Measurements from ENCODE around the gene SEC11C.

Gene SEC11C

DNA sequence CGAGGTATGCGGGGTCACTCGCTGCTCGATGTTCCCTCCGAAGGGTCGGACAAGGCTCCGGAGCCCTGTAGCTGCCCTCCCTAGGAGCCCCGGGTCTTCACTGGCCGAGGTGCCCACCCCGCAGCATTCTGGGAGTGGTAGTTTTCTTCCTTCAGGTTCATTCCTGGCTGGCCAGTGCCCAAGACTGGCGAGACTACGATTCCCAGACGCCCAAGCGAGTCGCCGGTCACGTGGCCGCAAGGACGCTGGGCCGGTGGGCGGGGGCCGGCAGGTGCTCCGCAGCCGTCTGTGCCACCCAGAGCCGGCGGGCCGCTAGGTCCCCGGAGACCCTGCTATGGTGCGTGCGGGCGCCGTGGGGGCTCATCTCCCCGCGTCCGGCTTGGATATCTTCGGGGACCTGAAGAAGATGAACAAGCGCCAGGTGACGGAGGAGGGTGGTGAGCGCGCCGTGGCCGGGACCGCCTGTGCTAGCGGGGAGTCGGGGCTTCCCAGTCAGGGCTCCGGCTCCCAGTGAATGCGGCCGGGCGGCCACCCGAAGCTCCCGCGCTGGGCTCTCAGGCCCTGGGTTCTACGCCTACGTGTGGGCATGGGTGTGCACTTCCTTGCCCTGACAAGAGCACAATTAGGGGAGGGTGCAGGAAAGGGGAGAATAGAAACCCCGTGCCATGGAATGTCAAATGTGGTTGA lies at the start of gene SEC11C:
SEC11C (plus strand) TSS at position 270 of the 687 bp plus-strand sequence; CDS start at position 335, 65 bp downstream.
- peaks cover 15% of the 10 kb centered on the region for H4K20me1 ChIP-seq (ENCODE audit: insufficient read depth, low read length)
- H3K4me3 ChIP-seq (ENCODE audit: low read length) = peak within 1 kb of the TSS; percentile 81
- peaks cover 51% of the 10 kb centered on the region for H3K4me1 ChIP-seq (ENCODE audit: low read length)
- H3K27me3 ChIP-seq (ENCODE audit: low read depth, low read length) = no peaks in the 10 kb centered on the region
- peak within 1 kb of the TSS; percentile 94 for H3K9ac ChIP-seq (ENCODE audit: low read length)
- H3K79me2 ChIP-seq (ENCODE audit: low read length) = peaks cover 52% of the 10 kb centered on the region
- peak within 1 kb of the TSS; percentile 71 for H2AFZ ChIP-seq (ENCODE audit: low read depth, low read length)
- peak within 1 kb of the TSS; percentile 88 for H3K27ac ChIP-seq (ENCODE audit: low read length)
- peaks cover 5% of the 10 kb centered on the region for H3K36me3 ChIP-seq (replicated peaks; ENCODE audit: low read depth, low read length)
- peak within 1 kb of the TSS; percentile 78 for H3K4me2 ChIP-seq (ENCODE audit: low read length)
- TF ChIP-seq EZH2phosphoT487 (IDR thresholded peaks at IDR 0.05; ENCODE audit: low read depth) = no peak
- TF ChIP-seq, protein P1, sequence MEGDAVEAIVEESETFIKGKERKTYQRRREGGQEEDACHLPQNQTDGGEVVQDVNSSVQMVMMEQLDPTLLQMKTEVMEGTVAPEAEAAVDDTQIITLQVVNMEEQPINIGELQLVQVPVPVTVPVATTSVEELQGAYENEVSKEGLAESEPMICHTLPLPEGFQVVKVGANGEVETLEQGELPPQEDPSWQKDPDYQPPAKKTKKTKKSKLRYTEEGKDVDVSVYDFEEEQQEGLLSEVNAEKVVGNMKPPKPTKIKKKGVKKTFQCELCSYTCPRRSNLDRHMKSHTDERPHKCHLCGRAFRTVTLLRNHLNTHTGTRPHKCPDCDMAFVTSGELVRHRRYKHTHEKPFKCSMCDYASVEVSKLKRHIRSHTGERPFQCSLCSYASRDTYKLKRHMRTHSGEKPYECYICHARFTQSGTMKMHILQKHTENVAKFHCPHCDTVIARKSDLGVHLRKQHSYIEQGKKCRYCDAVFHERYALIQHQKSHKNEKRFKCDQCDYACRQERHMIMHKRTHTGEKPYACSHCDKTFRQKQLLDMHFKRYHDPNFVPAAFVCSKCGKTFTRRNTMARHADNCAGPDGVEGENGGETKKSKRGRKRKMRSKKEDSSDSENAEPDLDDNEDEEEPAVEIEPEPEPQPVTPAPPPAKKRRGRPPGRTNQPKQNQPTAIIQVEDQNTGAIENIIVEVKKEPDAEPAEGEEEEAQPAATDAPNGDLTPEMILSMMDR (IDR thresholded peaks at IDR 0.05; ENCODE audit: low read depth, low read length) = no peak
- H3K9me3 ChIP-seq (ENCODE audit: insufficient read depth, low read length) = no peaks in the 10 kb centered on the region

- Histone ChIP-seq H3K27me3 (ENCODE audit: low read depth, low read length) (no peaks in the 10 kb centered on the region), H4K20me1 (ENCODE audit: insufficient read depth, low read length) (no peaks in the 10 kb centered on the region), H3K4me1 (ENCODE audit: low read length) (peaks cover 72% of the 10 kb centered on the region), H3K9ac (ENCODE audit: low read length) (no peak overlapping the region), H3K4me2 (ENCODE audit: low read length) (no peak overlapping the region), H3K36me3 (replicated peaks; ENCODE audit: low read depth, low read length) (no peaks in the 10 kb centered on the region), H2AFZ (ENCODE audit: low read depth, low read length) (no peak overlapping the region), H3K79me2 (ENCODE audit: low read length) (no peaks in the 10 kb centered on the region), H3K9me3 (ENCODE audit: insufficient read depth, low read length) (no peaks in the 10 kb centered on the region), H3K4me3 (ENCODE audit: low read length) (no peak overlapping the region), H3K27ac (ENCODE audit: low read length) (no peak overlapping the region)
- no peak for TF ChIP-seq EZH2phosphoT487 (IDR thresholded peaks at IDR 0.05; ENCODE audit: low read depth)
- TF ChIP-seq, protein P1 (IDR thresholded peaks at IDR 0.05; ENCODE audit: low read depth, low read length) = no peak
Measured at GRCh38 chr18:59090966-59091603, 48.6 kb upstream of the SEC11C start.

DNA sequence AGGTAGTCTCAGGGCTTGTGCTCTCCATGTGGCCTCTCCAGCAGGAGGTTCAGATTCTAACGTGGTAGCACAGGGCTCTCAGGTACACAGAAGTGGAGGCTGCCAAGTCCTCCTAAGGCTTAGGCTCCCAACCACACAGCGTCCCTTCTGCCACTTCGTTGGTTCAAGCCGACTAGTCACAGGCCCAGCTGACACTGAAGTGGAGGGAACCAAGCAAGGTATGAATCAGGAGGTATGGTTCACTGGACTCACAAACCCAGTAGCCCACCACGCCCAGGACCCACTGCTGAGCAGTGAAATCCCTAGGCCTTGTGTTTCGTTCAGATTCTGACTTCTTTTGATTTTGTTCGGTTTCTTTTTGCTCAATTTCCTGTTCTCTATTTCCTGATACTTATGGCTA lies 46.0 kb upstream of the SEC11C start:
- peaks cover 46% of the 10 kb centered on the region for H3K4me1 ChIP-seq (ENCODE audit: low read length)
- H3K9me3 ChIP-seq (ENCODE audit: insufficient read depth, low read length) = no peaks in the 10 kb centered on the region
- H3K36me3 ChIP-seq (replicated peaks; ENCODE audit: low read depth, low read length) = no peaks in the 10 kb centered on the region
- TF ChIP-seq, protein P1 (IDR thresholded peaks at IDR 0.05; ENCODE audit: low read depth, low read length) = no peak
- TF ChIP-seq EZH2phosphoT487 (IDR thresholded peaks at IDR 0.05; ENCODE audit: low read depth) = no peak
- H3K27me3 ChIP-seq (ENCODE audit: low read depth, low read length) = no peaks in the 10 kb centered on the region
- no peaks in the 10 kb centered on the region for H4K20me1 ChIP-seq (ENCODE audit: insufficient read depth, low read length)
- peak overlapping the region; percentile 65 for H3K4me3 ChIP-seq (ENCODE audit: low read length)
- peak overlapping the region; percentile 80 for H3K4me2 ChIP-seq (ENCODE audit: low read length)
- H3K27ac ChIP-seq (ENCODE audit: low read length) = peak overlapping the region; percentile 82
- H3K79me2 ChIP-seq (ENCODE audit: low read length) = no peaks in the 10 kb centered on the region
- peak overlapping the region; percentile 80 for H2AFZ ChIP-seq (ENCODE audit: low read depth, low read length)
- H3K9ac ChIP-seq (ENCODE audit: low read length) = peak overlapping the region; percentile 63

DNA sequence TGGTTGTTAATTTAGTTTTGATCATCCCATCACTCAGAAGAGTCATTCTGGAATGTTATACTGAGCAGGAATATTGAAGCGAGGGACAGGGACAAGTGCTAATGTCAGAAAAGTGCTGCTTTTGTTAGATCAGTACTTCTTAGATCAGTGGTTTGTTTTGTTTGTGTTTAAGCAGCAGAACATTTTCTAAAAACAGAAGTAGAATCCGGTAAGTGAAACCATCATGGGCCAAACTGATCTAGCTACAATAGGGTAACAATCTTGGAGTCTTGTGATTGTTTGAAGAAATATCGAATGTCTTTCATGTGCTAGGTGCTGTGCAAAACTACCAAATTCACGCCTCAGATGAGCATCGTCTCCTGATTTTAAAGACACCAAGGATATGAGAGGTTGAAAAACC lies 45.1 kb upstream of the SEC11C start:
- Histone ChIP-seq H3K4me3 (ENCODE audit: low read length) (peak overlapping the region; percentile 65), H2AFZ (ENCODE audit: low read depth, low read length) (peak overlapping the region; percentile 80), H3K79me2 (ENCODE audit: low read length) (no peaks in the 10 kb centered on the region), H3K36me3 (replicated peaks; ENCODE audit: low read depth, low read length) (no peaks in the 10 kb centered on the region), H3K9ac (ENCODE audit: low read length) (peak overlapping the region; percentile 63), H3K4me1 (ENCODE audit: low read length) (peaks cover 37% of the 10 kb centered on the region), H4K20me1 (ENCODE audit: insufficient read depth, low read length) (no peaks in the 10 kb centered on the region), H3K27me3 (ENCODE audit: low read depth, low read length) (no peaks in the 10 kb centered on the region), H3K9me3 (ENCODE audit: insufficient read depth, low read length) (no peaks in the 10 kb centered on the region), H3K27ac (ENCODE audit: low read length) (peak overlapping the region; percentile 82), H3K4me2 (ENCODE audit: low read length) (peak overlapping the region; percentile 80)
- TF ChIP-seq, protein P1 (IDR thresholded peaks at IDR 0.05; ENCODE audit: low read depth, low read length) = no peak
- no peak for TF ChIP-seq EZH2phosphoT487 (IDR thresholded peaks at IDR 0.05; ENCODE audit: low read depth)

Measured in OCI-LY3 (cell line).